Measurements from ENCODE around the gene ZNF20.

- TF ChIP-seq RARB (CRISPR knock-in tag; IDR thresholded peaks at IDR 0.05) = no peak
- TF ChIP-seq, protein P1, sequence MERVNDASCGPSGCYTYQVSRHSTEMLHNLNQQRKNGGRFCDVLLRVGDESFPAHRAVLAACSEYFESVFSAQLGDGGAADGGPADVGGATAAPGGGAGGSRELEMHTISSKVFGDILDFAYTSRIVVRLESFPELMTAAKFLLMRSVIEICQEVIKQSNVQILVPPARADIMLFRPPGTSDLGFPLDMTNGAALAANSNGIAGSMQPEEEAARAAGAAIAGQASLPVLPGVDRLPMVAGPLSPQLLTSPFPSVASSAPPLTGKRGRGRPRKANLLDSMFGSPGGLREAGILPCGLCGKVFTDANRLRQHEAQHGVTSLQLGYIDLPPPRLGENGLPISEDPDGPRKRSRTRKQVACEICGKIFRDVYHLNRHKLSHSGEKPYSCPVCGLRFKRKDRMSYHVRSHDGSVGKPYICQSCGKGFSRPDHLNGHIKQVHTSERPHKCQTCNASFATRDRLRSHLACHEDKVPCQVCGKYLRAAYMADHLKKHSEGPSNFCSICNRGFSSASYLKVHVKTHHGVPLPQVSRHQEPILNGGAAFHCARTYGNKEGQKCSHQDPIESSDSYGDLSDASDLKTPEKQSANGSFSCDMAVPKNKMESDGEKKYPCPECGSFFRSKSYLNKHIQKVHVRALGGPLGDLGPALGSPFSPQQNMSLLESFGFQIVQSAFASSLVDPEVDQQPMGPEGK (CRISPR knock-in tag; IDR thresholded peaks at IDR 0.05; ENCODE audit: borderline replicate concordance) = no peak
- TF ChIP-seq ARNTL (CRISPR knock-in tag; IDR thresholded peaks at IDR 0.05; ENCODE audit: borderline replicate concordance, low read depth) = no peak
- TF ChIP-seq TCF4 (CRISPR knock-in tag; IDR thresholded peaks at IDR 0.05; ENCODE audit: borderline replicate concordance) = no peak
- no peak for TF ChIP-seq ISL1 (CRISPR knock-in tag; IDR thresholded peaks at IDR 0.05)
- TF ChIP-seq ZFP30 (CRISPR knock-in tag; IDR thresholded peaks at IDR 0.05) = no peak
- no peak for TF ChIP-seq SNAI2 (CRISPR knock-in tag; IDR thresholded peaks at IDR 0.05)
- TF ChIP-seq BACH2 (CRISPR knock-in tag; IDR thresholded peaks at IDR 0.05; ENCODE audit: borderline replicate concordance) = no peak
- no peak for TF ChIP-seq CSDC2 (CRISPR knock-in tag; IDR thresholded peaks at IDR 0.05)
- TF ChIP-seq GLIS3 (CRISPR knock-in tag; IDR thresholded peaks at IDR 0.05) = no peak
- no peak for TF ChIP-seq CREB5 (CRISPR knock-in tag; IDR thresholded peaks at IDR 0.05; ENCODE audit: low read depth)
These were observed 49.3 kb downstream of the ZNF20 start for GRCh38 chr19:12090807-12091206.
